D721Med (cell line): ENCODE results near the gene PDE8B.

ENCODE experiments used
- DNase-seq: peaks from one replicate; pipeline ENCODE4 v3.0.0; 2011; ENCODE audit warnings: low spot score; ENCODE audit not compliant: insufficient read length
- FAIRE-seq: peaks from 2 replicates; lab custom pipeline; 2011; peaks lifted over from hg19 to GRCh38; lab: Jason Lieb, UNC
- CTCF ChIP-seq: IDR thresholded peaks from 2 replicates; pipeline ENCODE4 v1.5.1; 2012; ENCODE audit warnings: mild to moderate bottlenecking, control low read depth; ENCODE audit not compliant: insufficient read depth; ENCODE audit errors: missing control alignments

PDE8B gene

GRCh38 chr5:77170196-77170890 lies 40.1 kb upstream of the PDE8B start:
- TF ChIP-seq CTCF: no peak
- no peak for DNase-seq
- FAIRE-seq: no peak

- no peak for FAIRE-seq
- DNase-seq: no peak
Measured at GRCh38 chr5:77171141-77171910, 39.2 kb upstream of the PDE8B start.

GRCh38 chr5:77172713-77173328 lies 37.7 kb upstream of the PDE8B start:
- FAIRE-seq: no peak
- no peak for DNase-seq
- TF ChIP-seq CTCF: no peak

More at GRCh38 chr5:77171141-77171910, 39.2 kb upstream of the PDE8B start:
- no peak for TF ChIP-seq CTCF

- no peak for FAIRE-seq
- TF ChIP-seq CTCF: no peak
- DNase-seq: no peak
Measured at GRCh38 chr5:77174526-77174925, 36.0 kb upstream of the PDE8B start.

- FAIRE-seq: no peak
- no peak for TF ChIP-seq CTCF
- no peak for DNase-seq
Measured at GRCh38 chr5:77175231-77175630, 35.2 kb upstream of the PDE8B start.

GRCh38 chr5:77176429-77176828 lies 34.1 kb upstream of the PDE8B start:
- no peak for FAIRE-seq
- TF ChIP-seq CTCF: no peak
- no peak for DNase-seq
